ENCODE data around the gene TRIM29.
A peak's percentile ranks its signal among the peaks of the same experiment; 100 is the strongest.

Gene TRIM29

DNA sequence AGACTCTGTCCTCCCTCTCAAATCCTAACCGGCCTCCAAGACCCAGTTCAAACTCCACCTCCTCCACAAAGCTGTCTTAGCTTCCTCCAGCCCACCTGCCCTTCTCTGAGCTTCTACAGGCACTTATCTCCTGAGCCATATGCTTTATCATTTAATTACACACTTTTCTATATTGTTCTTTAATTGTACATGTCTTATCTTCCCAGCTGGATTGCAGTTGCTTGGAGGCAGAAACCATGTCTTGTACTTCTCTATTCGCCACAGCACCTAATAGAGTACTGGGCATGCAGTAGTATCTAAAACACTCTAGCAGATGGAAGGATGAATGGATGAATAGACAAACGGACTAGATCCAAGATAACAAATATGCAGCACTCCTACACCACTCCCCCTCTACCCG is 11.3 kb downstream of the TRIM29 start:
- Histone ChIP-seq H2AFZ (ENCODE audit: low read depth, low read length) (no peak overlapping the region), H4K8ac (ENCODE audit: low read length) (no peak overlapping the region), H2BK120ac (ENCODE audit: low read depth, low read length) (no peak overlapping the region), H3K4me2 (ENCODE audit: low read length, poor library complexity, severe bottlenecking) (no peak overlapping the region), H2AK5ac (ENCODE audit: low read length, severe bottlenecking) (no peak overlapping the region), H3K27ac (ENCODE audit: low read length, poor library complexity, severe bottlenecking) (no peak overlapping the region), H3K4ac (ENCODE audit: low read depth in 1 of 2, low read length in 2 of 2) (no peak overlapping the region), H3K9ac (ENCODE audit: low read length) (no peak overlapping the region), H3K14ac (ENCODE audit: low read length in 2 of 2) (no peak overlapping the region), H2BK15ac (ENCODE audit: low read depth, poor library complexity, severe bottlenecking) (no peak overlapping the region), H2BK12ac (ENCODE audit: low read length in 2 of 2) (no peak overlapping the region), H3K4me1 (ENCODE audit: control insufficient read depth, insufficient read depth, low read depth, low read length) (peaks cover 1% of the 10 kb centered on the region), H3K36me3 (ENCODE audit: control insufficient read depth in 1 of 2, insufficient read depth in 2 of 2, low read depth in 1 of 2, low read length in 2 of 2) (no peaks in the 10 kb centered on the region), H3K27me3 (ENCODE audit: control insufficient read depth in 1 of 2, insufficient read depth in 1 of 2, low read length in 2 of 2) (peaks cover 4 to 45% of the 10 kb centered on the region in 2 experiments), H3K9me3 (ENCODE audit: control insufficient read depth, low read length) (no peaks in the 10 kb centered on the region), H3K4me3 (ENCODE audit: insufficient read depth in 1 of 2, low read depth in 1 of 2, low read length in 2 of 2) (no peak overlapping the region), H3K79me1 (replicated peaks; ENCODE audit: low read length, poor library complexity, severe bottlenecking) (no peaks in the 10 kb centered on the region), H2BK5ac (ENCODE audit: low read depth, low read length, poor library complexity, severe bottlenecking) (no peak overlapping the region), H3K23ac (ENCODE audit: low read length in 2 of 2) (no peak overlapping the region), H3K18ac (ENCODE audit: low read depth in 1 of 2, low read length in 2 of 2) (no peak overlapping the region), H4K91ac (ENCODE audit: low read length) (no peak overlapping the region)
- 92% methylated on average over 2 of the region's 4 CpGs for WGBS
- DNase-seq: no peak

DNA sequence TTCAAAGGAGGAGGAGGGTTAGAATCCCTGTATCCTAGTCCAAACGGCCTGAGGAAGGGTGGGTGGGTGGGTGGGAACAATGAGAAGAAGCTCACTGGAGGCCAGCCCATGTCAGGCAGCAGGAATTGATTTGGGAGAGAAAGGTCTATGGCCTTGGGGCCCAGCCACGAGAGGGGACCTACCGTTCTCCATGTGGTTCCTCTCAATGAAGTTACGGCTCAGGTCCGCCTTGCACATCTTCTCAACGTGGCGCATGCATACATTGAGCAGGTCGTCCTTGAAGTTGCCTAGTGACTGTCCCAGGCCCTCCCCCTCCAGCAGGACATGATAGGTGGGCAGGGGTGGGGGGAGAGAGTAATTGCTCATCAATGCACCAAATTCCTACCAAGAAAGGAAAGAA is 12.4 kb downstream of the TRIM29 start:
- Histone ChIP-seq H3K9ac (ENCODE audit: low read length) (no peak overlapping the region), H3K14ac (ENCODE audit: low read length in 2 of 2) (no peak overlapping the region), H2BK15ac (ENCODE audit: low read depth, poor library complexity, severe bottlenecking) (no peak overlapping the region), H3K4ac (ENCODE audit: low read depth in 1 of 2, low read length in 2 of 2) (no peak overlapping the region), H2BK12ac (ENCODE audit: low read length in 2 of 2) (no peak overlapping the region), H3K23ac (ENCODE audit: low read length in 2 of 2) (no peak overlapping the region), H3K9me3 (ENCODE audit: control insufficient read depth, low read length) (no peaks in the 10 kb centered on the region), H4K8ac (ENCODE audit: low read length) (no peak overlapping the region), H3K27me3 (ENCODE audit: control insufficient read depth in 1 of 2, insufficient read depth in 1 of 2, low read length in 2 of 2) (peaks cover 3 to 44% of the 10 kb centered on the region in 2 experiments), H3K4me3 (ENCODE audit: insufficient read depth in 1 of 2, low read depth in 1 of 2, low read length in 2 of 2) (no peak overlapping the region), H2AK5ac (ENCODE audit: low read length, severe bottlenecking) (no peak overlapping the region), H3K36me3 (ENCODE audit: control insufficient read depth in 1 of 2, insufficient read depth in 2 of 2, low read depth in 1 of 2, low read length in 2 of 2) (no peaks in the 10 kb centered on the region), H3K18ac (ENCODE audit: low read depth in 1 of 2, low read length in 2 of 2) (no peak overlapping the region), H2BK5ac (ENCODE audit: low read depth, low read length, poor library complexity, severe bottlenecking) (no peak overlapping the region), H3K4me1 (ENCODE audit: control insufficient read depth, insufficient read depth, low read depth, low read length) (peaks cover 1% of the 10 kb centered on the region), H2BK120ac (ENCODE audit: low read depth, low read length) (no peak overlapping the region), H3K79me1 (replicated peaks; ENCODE audit: low read length, poor library complexity, severe bottlenecking) (no peaks in the 10 kb centered on the region), H3K4me2 (ENCODE audit: low read length, poor library complexity, severe bottlenecking) (no peak overlapping the region), H2AFZ (ENCODE audit: low read depth, low read length) (no peak overlapping the region), H3K27ac (ENCODE audit: low read length, poor library complexity, severe bottlenecking) (no peak overlapping the region), H4K91ac (ENCODE audit: low read length) (no peak overlapping the region)
- no peak for DNase-seq
- 88% methylated on average over 7 of the region's 8 CpGs for WGBS

DNA sequence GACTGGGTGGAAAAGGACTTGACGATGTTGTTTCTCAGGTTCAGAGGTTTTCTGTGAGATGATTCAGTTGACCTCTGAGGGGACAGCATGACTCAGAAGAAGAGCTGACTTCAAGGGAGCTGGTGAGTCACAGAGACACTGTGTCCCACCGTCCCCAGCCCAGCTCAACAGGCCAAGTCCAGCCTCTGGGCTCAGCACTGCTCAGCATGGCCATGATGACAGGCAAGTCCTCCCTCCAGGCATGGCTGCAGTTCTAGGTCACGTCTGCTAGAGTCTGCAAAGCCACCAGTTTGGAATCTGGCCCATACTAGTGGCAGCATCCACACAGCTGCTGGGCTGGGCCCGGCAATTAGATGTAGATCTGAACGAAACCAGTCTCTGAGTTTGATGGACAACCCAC is 12.9 kb downstream of the TRIM29 start:
- H3K18ac ChIP-seq (ENCODE audit: low read depth in 1 of 2, low read length in 2 of 2): no peak overlapping the region
- no peak overlapping the region for H4K91ac ChIP-seq (ENCODE audit: low read length)
- no peak overlapping the region for H3K23ac ChIP-seq (ENCODE audit: low read length in 2 of 2)
- no peak overlapping the region for H3K4me2 ChIP-seq (ENCODE audit: low read length, poor library complexity, severe bottlenecking)
- no peaks in the 10 kb centered on the region for H3K9me3 ChIP-seq (ENCODE audit: control insufficient read depth, low read length)
- WGBS: 51% methylated on average over 5 of the region's 5 CpGs
- no peak overlapping the region for H3K4me3 ChIP-seq (ENCODE audit: insufficient read depth in 1 of 2, low read depth in 1 of 2, low read length in 2 of 2)
- no peak overlapping the region for H2BK120ac ChIP-seq (ENCODE audit: low read depth, low read length)
- H2AFZ ChIP-seq (ENCODE audit: low read depth, low read length): no peak overlapping the region
- no peak overlapping the region for H3K9ac ChIP-seq (ENCODE audit: low read length)
- no peak overlapping the region for H3K14ac ChIP-seq (ENCODE audit: low read length in 2 of 2)
- no peak overlapping the region for H4K8ac ChIP-seq (ENCODE audit: low read length)
- no peak overlapping the region for H3K4ac ChIP-seq (ENCODE audit: low read depth in 1 of 2, low read length in 2 of 2)
- H2BK15ac ChIP-seq (ENCODE audit: low read depth, poor library complexity, severe bottlenecking): no peak overlapping the region
- no peak overlapping the region for H2AK5ac ChIP-seq (ENCODE audit: low read length, severe bottlenecking)
- H3K79me1 ChIP-seq (replicated peaks; ENCODE audit: low read length, poor library complexity, severe bottlenecking): no peaks in the 10 kb centered on the region
- H2BK5ac ChIP-seq (ENCODE audit: low read depth, low read length, poor library complexity, severe bottlenecking): no peak overlapping the region
- peak; percentile 68 for DNase-seq
- no peak overlapping the region for H2BK12ac ChIP-seq (ENCODE audit: low read length in 2 of 2)
- no peaks in the 10 kb centered on the region for H3K36me3 ChIP-seq (ENCODE audit: control insufficient read depth in 1 of 2, insufficient read depth in 2 of 2, low read depth in 1 of 2, low read length in 2 of 2)
- H3K27me3 ChIP-seq (ENCODE audit: control insufficient read depth in 1 of 2, insufficient read depth in 1 of 2, low read length in 2 of 2): peaks cover 3 to 41% of the 10 kb centered on the region in 2 experiments
- peaks cover 1% of the 10 kb centered on the region for H3K4me1 ChIP-seq (ENCODE audit: control insufficient read depth, insufficient read depth, low read depth, low read length)
- no peak overlapping the region for H3K27ac ChIP-seq (ENCODE audit: low read length, poor library complexity, severe bottlenecking)

DNA sequence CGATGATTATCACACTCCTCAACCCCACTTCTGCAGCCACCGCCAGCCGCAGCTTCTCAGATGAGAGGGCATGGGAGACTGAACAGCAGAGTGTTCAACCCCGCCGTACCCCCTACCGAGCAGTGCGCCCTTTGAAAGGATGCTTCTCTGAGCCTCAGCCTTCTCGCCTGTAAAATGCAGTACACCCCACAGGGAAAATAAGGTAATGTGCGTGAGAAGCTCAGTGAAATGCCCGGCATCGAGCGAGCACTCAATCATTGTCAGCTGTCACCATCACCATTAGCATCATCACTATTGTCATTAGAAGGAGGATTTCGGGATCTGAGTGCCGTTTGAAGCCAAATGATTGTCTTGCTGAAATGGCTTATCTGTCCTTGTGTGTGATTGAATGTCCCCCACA is 13.6 kb downstream of the TRIM29 start:
- Histone ChIP-seq H3K36me3 (ENCODE audit: control insufficient read depth in 1 of 2, insufficient read depth in 2 of 2, low read depth in 1 of 2, low read length in 2 of 2) (no peaks in the 10 kb centered on the region), H3K4ac (ENCODE audit: low read depth in 1 of 2, low read length in 2 of 2) (no peak overlapping the region), H2BK5ac (ENCODE audit: low read depth, low read length, poor library complexity, severe bottlenecking) (no peak overlapping the region), H2BK12ac (ENCODE audit: low read length in 2 of 2) (no peak overlapping the region), H3K9ac (ENCODE audit: low read length) (no peak overlapping the region), H3K4me1 (ENCODE audit: control insufficient read depth, insufficient read depth, low read depth, low read length) (peaks cover 1% of the 10 kb centered on the region), H3K4me2 (ENCODE audit: low read length, poor library complexity, severe bottlenecking) (no peak overlapping the region), H3K23ac (ENCODE audit: low read length in 2 of 2) (no peak overlapping the region), H2AK5ac (ENCODE audit: low read length, severe bottlenecking) (no peak overlapping the region), H3K9me3 (ENCODE audit: control insufficient read depth, low read length) (no peaks in the 10 kb centered on the region), H3K14ac (ENCODE audit: low read length in 2 of 2) (peak overlapping the region in 1 of 2 experiments; percentile 35), H3K4me3 (ENCODE audit: insufficient read depth in 1 of 2, low read depth in 1 of 2, low read length in 2 of 2) (no peak overlapping the region), H4K8ac (ENCODE audit: low read length) (no peak overlapping the region), H3K18ac (ENCODE audit: low read depth in 1 of 2, low read length in 2 of 2) (no peak overlapping the region), H2AFZ (ENCODE audit: low read depth, low read length) (no peak overlapping the region), H4K91ac (ENCODE audit: low read length) (no peak overlapping the region), H2BK15ac (ENCODE audit: low read depth, poor library complexity, severe bottlenecking) (no peak overlapping the region), H3K79me1 (replicated peaks; ENCODE audit: low read length, poor library complexity, severe bottlenecking) (no peaks in the 10 kb centered on the region), H3K27ac (ENCODE audit: low read length, poor library complexity, severe bottlenecking) (no peak overlapping the region), H2BK120ac (ENCODE audit: low read depth, low read length) (no peak overlapping the region), H3K27me3 (ENCODE audit: control insufficient read depth in 1 of 2, insufficient read depth in 1 of 2, low read length in 2 of 2) (peaks cover 3 to 37% of the 10 kb centered on the region in 2 experiments)
- 94% methylated on average over 14 of the region's 14 CpGs for WGBS
- DNase-seq: no peak
